ENCODE measurements around the gene NEU2.

Gene NEU2

GRCh38 chr2:233003658-233004555, 28.6 kb upstream of the NEU2 start:
- no peak overlapping the region for H3K4me3 ChIP-seq (replicated peaks in 1 of 2; ENCODE audit: low read depth in 2 of 2, low read length in 2 of 2)
- no peak for DNase-seq (ENCODE audit: low read depth in 2 of 2)
- no peak for TF ChIP-seq CTCF (IDR thresholded peaks at IDR 0.05; ENCODE audit: low read depth, low read length)

- no peak for DNase-seq (ENCODE audit: low read depth in 2 of 2)
- H3K4me3 ChIP-seq (replicated peaks in 1 of 2; ENCODE audit: low read depth in 2 of 2, low read length in 2 of 2), result no peak overlapping the region
- no peak for TF ChIP-seq CTCF (IDR thresholded peaks at IDR 0.05; ENCODE audit: low read depth, low read length)
Measured at GRCh38 chr2:233005096-233005495, 27.4 kb upstream of the NEU2 start.

GRCh38 chr2:233006648-233007047, 25.8 kb upstream of the NEU2 start:
- no peak overlapping the region for H3K4me3 ChIP-seq (replicated peaks in 1 of 2; ENCODE audit: low read depth in 2 of 2, low read length in 2 of 2)
- DNase-seq (ENCODE audit: low read depth in 2 of 2), result no peak
- TF ChIP-seq CTCF (IDR thresholded peaks at IDR 0.05; ENCODE audit: low read depth, low read length), result no peak

GRCh38 chr2:233007270-233007669, 25.2 kb upstream of the NEU2 start:
- DNase-seq (ENCODE audit: low read depth in 2 of 2), result no peak
- TF ChIP-seq CTCF (IDR thresholded peaks at IDR 0.05; ENCODE audit: low read depth, low read length), result no peak
- H3K4me3 ChIP-seq (replicated peaks in 1 of 2; ENCODE audit: low read depth in 2 of 2, low read length in 2 of 2), result no peak overlapping the region

GRCh38 chr2:233007739-233008138, 24.7 kb upstream of the NEU2 start:
- peak in 1 of 2 donors; percentile 17 for DNase-seq (ENCODE audit: low read depth in 2 of 2)
- H3K4me3 ChIP-seq (replicated peaks in 1 of 2; ENCODE audit: low read depth in 2 of 2, low read length in 2 of 2), result no peak overlapping the region
- no peak for TF ChIP-seq CTCF (IDR thresholded peaks at IDR 0.05; ENCODE audit: low read depth, low read length)

- TF ChIP-seq CTCF (IDR thresholded peaks at IDR 0.05; ENCODE audit: low read depth, low read length), result no peak
- DNase-seq (ENCODE audit: low read depth in 2 of 2), result no peak
Measured at GRCh38 chr2:233009661-233010060, 22.8 kb upstream of the NEU2 start.

More at GRCh38 chr2:233009661-233010060, 22.8 kb upstream of the NEU2 start:
- no peak overlapping the region for H3K4me3 ChIP-seq (replicated peaks in 1 of 2; ENCODE audit: low read depth in 2 of 2, low read length in 2 of 2)
